ENCODE data around the gene NACAD. TPM values are rescaled to one million over a fixed set of nuclear protein-coding genes. Genes with fewer than 3 reads are reported as not detected.

NACAD gene
- total and polyA plus RNA-seq, 7 experiments from 2014 or later: 0.08 to 0.15 TPM; not detected in 5

GRCh38 chr7:45125193-45125904 lies 36.6 kb upstream of the NACAD start:
- Histone ChIP-seq H3K36me3 (ENCODE audit: control insufficient read depth in 2 of 3, insufficient read depth in 3 of 3, low read length in 3 of 3) (no peaks in the 10 kb centered on the region), H3K4me3 (ENCODE audit: low read length) (no peak overlapping the region), H3K27ac (ENCODE audit: low read depth, low read length) (no peak overlapping the region), H3K27me3 (ENCODE audit: control insufficient read depth in 2 of 2, insufficient read depth in 2 of 2, low read length in 2 of 2) (no peaks in the 10 kb centered on the region), H3K9me3 (ENCODE audit: control insufficient read depth in 2 of 3, low read length in 3 of 3) (no peaks in the 10 kb centered on the region), H3K4me1 (ENCODE audit: control insufficient read depth in 2 of 2, insufficient read depth in 2 of 2, low read length in 2 of 2) (peaks cover 14 to 17% of the 10 kb centered on the region in 2 donors)
- no peak for DNase-seq
- no peak overlapping the region for H3K4me3 Mint-ChIP-seq
- ATAC-seq: no peak
- intact Hi-C loops (cut with micrococcal nuclease): no loop called here
- CTCF ChIA-PET: interaction anchor here (0.7 to 3.3 kb wide), 2 partner anchors 10 to 151 kb away, joined by 3 to 13 read pairs; no protein-coding TSS in a partner anchor
- no peaks in the 10 kb centered on the region for H3K27me3 Mint-ChIP-seq
- H3K4me1 Mint-ChIP-seq: peaks cover 8 to 17% (median 15%) of the 10 kb centered on the region in 7 donors
- peaks cover 0 to 1% (median 0%) of the 10 kb centered on the region in 5 donors for H3K36me3 Mint-ChIP-seq
- POLR2A ChIA-PET: interaction anchor here (1.2 kb wide), 1 partner anchor 13 kb away, joined by 3 read pairs; the partner anchor contains the start of gene TBRG4
- peak overlapping the region in 3 of 9 donors; percentile 24 to 78 (median 48) for H3K27ac Mint-ChIP-seq
- no peaks in the 10 kb centered on the region for H3K9me3 Mint-ChIP-seq

DNA sequence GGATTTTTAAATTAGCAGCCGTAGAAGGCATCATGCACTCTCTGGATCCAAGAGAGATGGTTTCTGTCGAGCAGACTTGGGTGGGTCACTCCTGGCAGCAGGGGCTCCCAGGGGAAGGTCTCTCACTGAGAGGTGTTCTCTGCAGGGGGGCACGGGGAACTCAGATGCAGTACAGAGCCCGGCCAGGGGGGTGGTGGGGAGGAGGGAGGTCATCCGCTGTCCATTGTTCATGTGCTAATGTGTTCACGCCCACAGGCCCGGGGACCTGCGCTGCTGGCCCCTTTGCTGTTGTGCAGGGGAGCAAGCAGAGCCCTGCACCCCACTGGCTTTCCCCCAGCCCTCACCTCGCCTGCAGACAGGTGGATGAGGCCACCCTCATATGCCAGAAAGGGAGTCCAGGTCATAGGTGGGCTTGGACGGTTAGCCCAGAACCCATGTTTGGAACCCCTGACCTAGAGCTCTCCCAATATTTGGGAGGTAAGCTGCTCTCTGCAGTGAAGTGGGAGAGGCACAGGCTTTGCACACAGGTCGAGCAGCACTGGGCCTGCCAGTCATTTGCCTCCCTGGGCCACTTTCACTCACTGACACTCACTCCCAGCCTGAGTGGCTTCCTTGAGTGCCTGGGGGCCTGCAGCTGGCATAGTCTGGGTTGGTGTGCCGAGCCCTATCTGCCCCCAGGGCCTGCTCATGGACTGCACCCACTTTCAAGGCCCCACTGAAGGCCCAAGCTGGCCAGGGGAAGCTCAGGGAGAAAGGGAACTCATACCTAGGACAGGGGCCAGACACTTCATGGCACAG lies 35.3 kb upstream of the NACAD start:
- no peak overlapping the region for H3K4me3 Mint-ChIP-seq

DNA sequence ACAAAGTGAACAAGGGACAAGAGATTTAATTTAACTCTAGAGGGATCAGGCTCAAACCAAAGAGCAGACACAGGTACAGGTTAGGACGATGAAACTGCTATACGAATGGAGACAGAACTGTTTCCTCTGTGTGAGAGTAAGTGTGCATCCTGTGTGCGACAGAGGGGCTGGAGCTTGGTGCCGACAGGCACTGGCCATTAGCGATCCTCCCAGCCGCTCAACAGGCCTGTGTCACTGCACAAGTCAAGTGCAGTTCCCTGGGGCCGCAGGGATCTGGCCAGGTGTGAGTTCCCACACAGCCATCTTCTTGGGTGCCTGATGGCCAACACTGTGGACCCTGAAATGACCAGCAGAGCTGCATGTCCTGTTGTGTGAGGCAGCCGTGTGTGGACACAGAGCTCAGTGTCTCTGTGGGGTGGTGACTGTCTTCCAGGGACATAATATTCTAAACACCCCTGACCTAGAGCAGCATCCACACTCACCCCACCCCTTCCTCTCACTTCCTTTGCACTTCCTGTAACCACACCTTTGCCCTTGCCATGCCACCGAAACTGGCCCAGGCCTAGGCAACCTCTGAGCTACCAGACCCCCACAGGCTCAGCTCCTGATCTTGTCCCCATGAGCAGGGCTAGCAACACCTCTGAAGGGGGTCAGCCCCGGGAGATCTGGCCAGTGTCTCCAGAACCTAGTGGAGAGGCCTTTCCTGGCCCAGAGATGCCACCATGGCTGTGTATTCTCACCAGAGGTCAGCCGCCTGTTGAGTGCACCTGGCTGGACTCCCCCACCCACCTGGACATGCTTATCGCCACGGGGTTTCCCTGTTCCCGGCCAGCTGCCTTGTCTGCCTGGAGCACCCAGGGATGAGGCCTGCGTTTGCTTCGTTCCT lies 34.4 kb upstream of the NACAD start:
- H3K4me3 ChIP-seq (ENCODE audit: low read length): peak overlapping the region; percentile 28
- no peaks in the 10 kb centered on the region for H3K9me3 ChIP-seq (ENCODE audit: control insufficient read depth in 2 of 3, low read length in 3 of 3)
- Mint-ChIP-seq H3K36me3 (peaks cover 0 to 1% (median 0%) of the 10 kb centered on the region in 5 donors), H3K9me3 (no peaks in the 10 kb centered on the region), H3K27ac (peak overlapping the region; percentile 14 to 95 (median 75)), H3K4me3 (peak overlapping the region in 9 of 10 donors; percentile 32 to 84 (median 65)), H3K4me1 (peaks cover 8 to 20% (median 16%) of the 10 kb centered on the region in 7 donors), H3K27me3 (peaks cover 0 to 5% (median 0%) of the 10 kb centered on the region in 5 donors)
- ChIA-PET POLR2A (interaction anchor here (0.8 to 2.7 kb wide), 3 partner anchors 10 to 238 kb away, joined by 3 to 14 read pairs (median 3); partner anchors contain the start of genes PURB and TBRG4), CTCF (interaction anchor here (0.6 to 3.3 kb wide), 4 partner anchors 12 to 546 kb away, joined by 3 to 13 read pairs (median 4); no protein-coding TSS in a partner anchor)
- peaks cover 0 to 3% of the 10 kb centered on the region in 2 donors for H3K27me3 ChIP-seq (ENCODE audit: control insufficient read depth in 2 of 2, insufficient read depth in 2 of 2, low read length in 2 of 2)
- H3K27ac ChIP-seq (ENCODE audit: low read depth, low read length): peak overlapping the region; percentile 28
- peak; percentile 36 for ATAC-seq
- intact Hi-C loops (cut with micrococcal nuclease): no loop called here
- H3K36me3 ChIP-seq (ENCODE audit: control insufficient read depth in 2 of 3, insufficient read depth in 3 of 3, low read length in 3 of 3): no peaks in the 10 kb centered on the region
- peaks cover 14 to 17% of the 10 kb centered on the region in 2 donors for H3K4me1 ChIP-seq (ENCODE audit: control insufficient read depth in 2 of 2, insufficient read depth in 2 of 2, low read length in 2 of 2)
- DNase-seq: peak in 1 of 9 donors; percentile 7

More for the DNA sequence above, 35.3 kb upstream of the NACAD start:
- ChIA-PET CTCF (interaction anchor here (0.5 to 3.3 kb wide), 4 partner anchors 11 to 267 kb away, joined by 3 to 13 read pairs (median 4); no protein-coding TSS in a partner anchor), POLR2A (interaction anchor here (1.2 to 2.7 kb wide), 2 partner anchors 11 to 13 kb away, joined by 3 to 14 read pairs; partner anchors contain the start of gene TBRG4)
- DNase-seq (no peak), ATAC-seq (no peak)
- Mint-ChIP-seq H3K27ac (peak overlapping the region in 3 of 9 donors; percentile 55 to 95 (median 63)), H3K4me1 (peaks cover 8 to 17% (median 15%) of the 10 kb centered on the region in 7 donors), H3K27me3 (peaks cover 0 to 5% (median 0%) of the 10 kb centered on the region in 5 donors), H3K36me3 (peaks cover 0 to 1% (median 0%) of the 10 kb centered on the region in 5 donors), H3K9me3 (no peaks in the 10 kb centered on the region)
- intact Hi-C loops (cut with micrococcal nuclease): no loop called here
- no peaks in the 10 kb centered on the region for H3K9me3 ChIP-seq (ENCODE audit: control insufficient read depth in 2 of 3, low read length in 3 of 3)
- H3K27me3 ChIP-seq (ENCODE audit: control insufficient read depth in 2 of 2, insufficient read depth in 2 of 2, low read length in 2 of 2): no peaks in the 10 kb centered on the region
- no peak overlapping the region for H3K4me3 ChIP-seq (ENCODE audit: low read length)
- H3K36me3 ChIP-seq (ENCODE audit: control insufficient read depth in 2 of 3, insufficient read depth in 3 of 3, low read length in 3 of 3): no peaks in the 10 kb centered on the region
- peaks cover 14 to 17% of the 10 kb centered on the region in 2 donors for H3K4me1 ChIP-seq (ENCODE audit: control insufficient read depth in 2 of 2, insufficient read depth in 2 of 2, low read length in 2 of 2)
- no peak overlapping the region for H3K27ac ChIP-seq (ENCODE audit: low read depth, low read length)

- no peak overlapping the region for H3K4me3 ChIP-seq (ENCODE audit: low read length)
- intact Hi-C loops (cut with micrococcal nuclease): loop anchor here in 1 of 2 donors (10.0 kb wide), 1 partner anchor 1035 kb away; the partner anchor contains the start of gene POLM
- no peaks in the 10 kb centered on the region for H3K36me3 ChIP-seq (ENCODE audit: control insufficient read depth in 2 of 3, insufficient read depth in 3 of 3, low read length in 3 of 3)
- peak overlapping the region in 1 of 9 donors; percentile 3 for H3K27ac Mint-ChIP-seq
- H3K4me1 ChIP-seq (ENCODE audit: control insufficient read depth in 2 of 2, insufficient read depth in 2 of 2, low read length in 2 of 2): peaks cover 14 to 17% of the 10 kb centered on the region in 2 donors
- no peaks in the 10 kb centered on the region for H3K9me3 ChIP-seq (ENCODE audit: control insufficient read depth in 2 of 3, low read length in 3 of 3)
- H3K36me3 Mint-ChIP-seq: peaks cover 0 to 1% (median 0%) of the 10 kb centered on the region in 5 donors
- no peak overlapping the region for H3K4me3 Mint-ChIP-seq
- peaks cover 0 to 3% of the 10 kb centered on the region in 2 donors for H3K27me3 ChIP-seq (ENCODE audit: control insufficient read depth in 2 of 2, insufficient read depth in 2 of 2, low read length in 2 of 2)
- ATAC-seq: no peak
- no peak for DNase-seq
- peaks cover 8 to 21% (median 16%) of the 10 kb centered on the region in 7 donors for H3K4me1 Mint-ChIP-seq
- H3K27ac ChIP-seq (ENCODE audit: low read depth, low read length): no peak overlapping the region
- H3K9me3 Mint-ChIP-seq: no peaks in the 10 kb centered on the region
- CTCF ChIA-PET: no interaction called here
- POLR2A ChIA-PET: no interaction called here
- H3K27me3 Mint-ChIP-seq: peaks cover 0 to 12% (median 3%) of the 10 kb centered on the region in 5 donors
Measured at GRCh38 chr7:45119550-45119949, 30.8 kb upstream of the NACAD start.

DNA sequence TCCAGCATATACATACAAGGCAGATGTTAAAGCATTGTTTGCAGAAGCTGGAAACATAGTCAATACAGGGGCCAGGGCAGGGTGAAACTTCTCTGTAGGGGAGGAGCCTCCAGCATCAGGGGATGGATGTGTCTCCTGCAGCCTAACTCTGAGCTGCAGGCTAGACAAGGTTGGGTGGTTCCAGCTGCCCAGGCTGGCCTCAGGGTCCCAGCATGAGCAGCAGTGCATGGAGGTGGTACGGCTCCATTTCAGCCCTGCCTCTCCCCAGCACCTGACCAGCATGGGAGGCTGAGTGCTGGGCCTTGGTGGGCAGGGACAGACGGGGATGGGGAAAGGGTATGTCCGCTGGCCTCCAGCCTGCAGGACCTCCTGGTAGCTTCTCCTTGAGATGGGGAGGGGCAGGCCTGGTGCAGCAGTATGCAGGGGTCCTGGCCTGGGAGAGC lies 30.1 kb upstream of the NACAD start:
- H3K4me3 ChIP-seq (ENCODE audit: low read length): no peak overlapping the region
- ChIA-PET POLR2A (no interaction called here), CTCF (no interaction called here)
- Mint-ChIP-seq H3K9me3 (no peaks in the 10 kb centered on the region), H3K27ac (no peak overlapping the region), H3K36me3 (peaks cover 0 to 1% (median 0%) of the 10 kb centered on the region in 5 donors), H3K4me1 (peaks cover 8 to 21% (median 16%) of the 10 kb centered on the region in 7 donors), H3K27me3 (peaks cover 0 to 17% (median 3%) of the 10 kb centered on the region in 5 donors), H3K4me3 (no peak overlapping the region)
- no peak overlapping the region for H3K27ac ChIP-seq (ENCODE audit: low read depth, low read length)
- ATAC-seq (no peak), DNase-seq (no peak)
- H3K9me3 ChIP-seq (ENCODE audit: control insufficient read depth in 2 of 3, low read length in 3 of 3): no peaks in the 10 kb centered on the region
- H3K4me1 ChIP-seq (ENCODE audit: control insufficient read depth in 2 of 2, insufficient read depth in 2 of 2, low read length in 2 of 2): peaks cover 14 to 17% of the 10 kb centered on the region in 2 donors
- H3K36me3 ChIP-seq (ENCODE audit: control insufficient read depth in 2 of 3, insufficient read depth in 3 of 3, low read length in 3 of 3): no peaks in the 10 kb centered on the region
- intact Hi-C loops (cut with micrococcal nuclease): loop anchor here in 1 of 2 donors (10.0 kb wide), 1 partner anchor 1034 kb away; the partner anchor contains the start of gene POLM
- peaks cover 0 to 3% of the 10 kb centered on the region in 2 donors for H3K27me3 ChIP-seq (ENCODE audit: control insufficient read depth in 2 of 2, insufficient read depth in 2 of 2, low read length in 2 of 2)
